Activated naive CD4-positive, alpha-beta T cell treated with anti-CD3 and anti-CD28 coated beads, Interleukin-2, amount 50 U/mL, for 24 hours (primary cell): ENCODE measurements around the gene CCN5.

Experiments
- H3K27ac Mint-ChIP-seq: one replicate; pipeline ENCODE4 v1.8.0; 2021; ENCODE audit warnings: mild to moderate bottlenecking, mixed read lengths
- H3K27me3 Mint-ChIP-seq: one replicate; pipeline ENCODE4 v1.8.0; 2021; ENCODE audit warnings: mixed read lengths
- H3K36me3 Mint-ChIP-seq: one replicate; pipeline ENCODE4 v1.8.0; 2021; ENCODE audit warnings: mixed read lengths
- H3K4me1 Mint-ChIP-seq: one replicate; pipeline ENCODE4 v1.8.0; 2021; ENCODE audit warnings: mixed read lengths
- H3K4me3 Mint-ChIP-seq: one replicate; pipeline ENCODE4 v1.8.0; 2021; ENCODE audit warnings: mild to moderate bottlenecking, mixed read lengths
- H3K9me3 Mint-ChIP-seq: one replicate; pipeline ENCODE4 v1.8.0; 2021; ENCODE audit warnings: mixed read lengths

Gene CCN5

GRCh38 chr20:44769481-44769863 lies 54.3 kb downstream of the CCN5 start:
- peaks cover 2% of the 10 kb centered on the region for H3K27me3 Mint-ChIP-seq
- H3K4me3 Mint-ChIP-seq: no peak overlapping the region
- no peaks in the 10 kb centered on the region for H3K4me1 Mint-ChIP-seq
- no peaks in the 10 kb centered on the region for H3K9me3 Mint-ChIP-seq
- no peaks in the 10 kb centered on the region for H3K36me3 Mint-ChIP-seq
- H3K27ac Mint-ChIP-seq: no peak overlapping the region

- Mint-ChIP-seq H3K4me1 (no peaks in the 10 kb centered on the region), H3K27ac (no peak overlapping the region), H3K4me3 (no peak overlapping the region)
Measured at GRCh38 chr20:44770484-44771171, 55.5 kb downstream of the CCN5 start.

GRCh38 chr20:44771172-44771535 lies 56.0 kb downstream of the CCN5 start:
- Mint-ChIP-seq H3K9me3 (no peaks in the 10 kb centered on the region), H3K27me3 (peaks cover 4% of the 10 kb centered on the region), H3K4me1 (no peaks in the 10 kb centered on the region), H3K36me3 (no peaks in the 10 kb centered on the region), H3K4me3 (no peak overlapping the region), H3K27ac (no peak overlapping the region)

More at GRCh38 chr20:44770484-44771171, 55.5 kb downstream of the CCN5 start:
- no peaks in the 10 kb centered on the region for H3K9me3 Mint-ChIP-seq
- H3K36me3 Mint-ChIP-seq: no peaks in the 10 kb centered on the region
- peaks cover 3% of the 10 kb centered on the region for H3K27me3 Mint-ChIP-seq

- H3K9me3 Mint-ChIP-seq: no peaks in the 10 kb centered on the region
- H3K27me3 Mint-ChIP-seq: peaks cover 7% of the 10 kb centered on the region
- H3K27ac Mint-ChIP-seq: no peak overlapping the region
- peaks cover 1% of the 10 kb centered on the region for H3K36me3 Mint-ChIP-seq
- no peaks in the 10 kb centered on the region for H3K4me1 Mint-ChIP-seq
- no peak overlapping the region for H3K4me3 Mint-ChIP-seq
Measured at GRCh38 chr20:44772636-44773035, 57.5 kb downstream of the CCN5 start.

GRCh38 chr20:44773070-44773829 lies 58.1 kb downstream of the CCN5 start:
- H3K27me3 Mint-ChIP-seq: peaks cover 7% of the 10 kb centered on the region
- H3K4me1 Mint-ChIP-seq: no peaks in the 10 kb centered on the region
- H3K4me3 Mint-ChIP-seq: no peak overlapping the region
- no peaks in the 10 kb centered on the region for H3K9me3 Mint-ChIP-seq
- no peak overlapping the region for H3K27ac Mint-ChIP-seq
- peaks cover 1% of the 10 kb centered on the region for H3K36me3 Mint-ChIP-seq

- Mint-ChIP-seq H3K4me3 (no peak overlapping the region), H3K27me3 (peaks cover 14% of the 10 kb centered on the region), H3K4me1 (no peaks in the 10 kb centered on the region), H3K27ac (no peak overlapping the region), H3K36me3 (peaks cover 1% of the 10 kb centered on the region), H3K9me3 (peaks cover 5% of the 10 kb centered on the region)
Measured at GRCh38 chr20:44776980-44777379, 61.8 kb downstream of the CCN5 start.
